Epithelial cell of proximal tubule (primary cell): ENCODE measurements around the gene ADAT3. TPM values are rescaled to one million over a fixed set of nuclear protein-coding genes. Genes with fewer than 3 reads are reported as not detected.

Experiments used
- DNase-seq: peaks from one replicate; pipeline ENCODE4 v3.0.0-alpha.2; 2011; ENCODE audit warnings: low read depth
- H3K4me3 ChIP-seq: 2 replicates; pipeline ENCODE4 v1.5.1; 2011; ENCODE audit warnings: low read depth, mild to moderate bottlenecking, low read length
- total RNA-seq: library from RNA; depleted of rRNA; stranded (reverse); fragments of >200 nt; gene quantifications from 2 replicates; pipeline ENCODE4 v1.2.3, GENCODE V29; 2015
- TF ChIP-seq, protein P1 (sequence below): conservative IDR thresholded peaks from 2 replicates; pipeline ENCODE4 v1.5.1; 2012; ENCODE audit warnings: low read depth, mild to moderate bottlenecking, low read length

ADAT3 gene
- 10.3 and 12.6 TPM in 2 replicates for total RNA-seq

DNA sequence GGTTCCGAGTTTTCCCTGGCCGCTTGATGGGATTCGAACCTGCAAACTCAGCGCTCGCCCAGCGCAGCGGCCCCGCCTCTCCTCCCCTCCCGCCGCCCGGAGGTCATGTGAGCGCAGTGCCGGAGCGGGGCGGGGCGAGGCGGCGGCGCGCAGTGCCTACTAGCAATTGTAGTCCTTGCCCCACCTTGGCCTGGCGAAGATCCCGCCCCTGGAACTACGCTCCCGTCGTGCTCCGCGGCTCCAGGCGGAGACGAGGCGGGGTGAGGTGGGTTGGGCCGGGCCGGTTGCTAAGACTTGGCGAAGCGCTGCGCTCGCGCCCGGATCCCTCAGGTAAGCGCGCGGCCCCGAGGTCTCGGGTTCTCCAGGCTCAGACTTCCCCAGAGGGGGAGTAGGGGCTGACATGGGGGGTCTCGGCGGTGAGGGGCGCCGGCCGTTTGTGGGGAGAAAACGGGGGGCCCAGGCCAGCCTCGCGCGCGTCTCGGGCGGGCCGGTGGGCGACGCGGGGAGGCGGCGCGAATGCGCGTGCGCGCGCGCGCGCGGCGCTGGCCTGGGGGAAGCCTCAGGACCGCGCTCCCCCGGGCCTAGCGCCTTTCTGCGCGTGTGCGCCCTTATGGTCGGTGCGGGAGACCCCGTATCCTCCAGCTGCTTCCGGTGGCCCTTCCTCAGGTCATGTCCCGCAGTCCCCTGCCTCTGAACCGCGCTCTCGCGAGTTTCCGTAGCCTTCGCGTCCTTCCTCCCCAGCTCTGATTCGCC, at the start of gene ADAT3, which contains the start of gene SCAMP4:
Gene ADAT3 (plus strand): TSS at position 290 of the 753 bp plus-strand sequence. CDS start 6,649 bp downstream, outside the sequence.
Gene SCAMP4 (plus strand): TSS at position 290 of the 753 bp plus-strand sequence. CDS start 9,621 bp downstream, outside the sequence.
- peak; percentile 74 for DNase-seq
- peak within 1 kb of the TSS; percentile 72 for H3K4me3 ChIP-seq
- TF ChIP-seq, protein P1, sequence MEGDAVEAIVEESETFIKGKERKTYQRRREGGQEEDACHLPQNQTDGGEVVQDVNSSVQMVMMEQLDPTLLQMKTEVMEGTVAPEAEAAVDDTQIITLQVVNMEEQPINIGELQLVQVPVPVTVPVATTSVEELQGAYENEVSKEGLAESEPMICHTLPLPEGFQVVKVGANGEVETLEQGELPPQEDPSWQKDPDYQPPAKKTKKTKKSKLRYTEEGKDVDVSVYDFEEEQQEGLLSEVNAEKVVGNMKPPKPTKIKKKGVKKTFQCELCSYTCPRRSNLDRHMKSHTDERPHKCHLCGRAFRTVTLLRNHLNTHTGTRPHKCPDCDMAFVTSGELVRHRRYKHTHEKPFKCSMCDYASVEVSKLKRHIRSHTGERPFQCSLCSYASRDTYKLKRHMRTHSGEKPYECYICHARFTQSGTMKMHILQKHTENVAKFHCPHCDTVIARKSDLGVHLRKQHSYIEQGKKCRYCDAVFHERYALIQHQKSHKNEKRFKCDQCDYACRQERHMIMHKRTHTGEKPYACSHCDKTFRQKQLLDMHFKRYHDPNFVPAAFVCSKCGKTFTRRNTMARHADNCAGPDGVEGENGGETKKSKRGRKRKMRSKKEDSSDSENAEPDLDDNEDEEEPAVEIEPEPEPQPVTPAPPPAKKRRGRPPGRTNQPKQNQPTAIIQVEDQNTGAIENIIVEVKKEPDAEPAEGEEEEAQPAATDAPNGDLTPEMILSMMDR, result no peak

DNA sequence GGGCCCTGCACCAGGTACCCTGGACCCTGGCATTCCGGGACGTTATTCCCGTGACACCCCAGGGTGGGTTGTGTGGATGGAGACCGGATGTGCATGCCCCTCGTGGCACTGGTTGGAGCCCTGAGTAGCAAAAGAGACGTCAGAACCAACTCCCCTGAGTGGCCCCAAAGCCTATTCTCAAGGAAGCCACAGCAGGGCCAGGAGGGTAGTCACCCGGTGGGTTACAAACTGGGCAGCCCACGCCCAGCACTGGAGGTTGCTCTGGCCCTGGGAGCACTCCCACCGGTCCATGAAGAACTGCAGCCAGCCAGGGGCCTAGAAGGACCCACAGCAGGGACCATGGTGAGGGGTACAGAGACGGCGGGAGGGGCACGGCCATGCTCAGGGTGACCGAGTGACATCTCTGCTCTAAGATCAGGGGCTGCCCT, 49.4 kb upstream of the ADAT3 start:
- H3K4me3 ChIP-seq, result no peak overlapping the region
- no peak for DNase-seq
- TF ChIP-seq, protein P1, result no peak

DNA sequence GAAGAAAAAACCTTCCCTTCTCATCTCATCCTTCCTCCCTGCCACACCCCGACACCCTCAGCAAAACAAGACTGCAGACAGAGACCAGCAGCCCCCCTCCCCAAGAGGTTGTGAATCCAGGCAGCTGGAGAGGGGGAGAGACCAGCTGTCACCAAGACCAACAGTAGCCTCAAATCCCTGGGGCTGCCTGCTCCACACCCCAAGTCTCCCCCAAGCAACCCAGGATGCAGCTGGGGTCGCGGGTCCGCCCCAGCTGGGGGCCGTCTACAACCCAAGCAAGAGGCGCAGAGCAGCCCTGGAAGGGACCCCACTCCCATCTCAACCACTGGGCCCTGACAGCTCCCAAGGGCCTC, 48.9 kb upstream of the ADAT3 start:
- H3K4me3 ChIP-seq, result peak overlapping the region; percentile 21

DNA sequence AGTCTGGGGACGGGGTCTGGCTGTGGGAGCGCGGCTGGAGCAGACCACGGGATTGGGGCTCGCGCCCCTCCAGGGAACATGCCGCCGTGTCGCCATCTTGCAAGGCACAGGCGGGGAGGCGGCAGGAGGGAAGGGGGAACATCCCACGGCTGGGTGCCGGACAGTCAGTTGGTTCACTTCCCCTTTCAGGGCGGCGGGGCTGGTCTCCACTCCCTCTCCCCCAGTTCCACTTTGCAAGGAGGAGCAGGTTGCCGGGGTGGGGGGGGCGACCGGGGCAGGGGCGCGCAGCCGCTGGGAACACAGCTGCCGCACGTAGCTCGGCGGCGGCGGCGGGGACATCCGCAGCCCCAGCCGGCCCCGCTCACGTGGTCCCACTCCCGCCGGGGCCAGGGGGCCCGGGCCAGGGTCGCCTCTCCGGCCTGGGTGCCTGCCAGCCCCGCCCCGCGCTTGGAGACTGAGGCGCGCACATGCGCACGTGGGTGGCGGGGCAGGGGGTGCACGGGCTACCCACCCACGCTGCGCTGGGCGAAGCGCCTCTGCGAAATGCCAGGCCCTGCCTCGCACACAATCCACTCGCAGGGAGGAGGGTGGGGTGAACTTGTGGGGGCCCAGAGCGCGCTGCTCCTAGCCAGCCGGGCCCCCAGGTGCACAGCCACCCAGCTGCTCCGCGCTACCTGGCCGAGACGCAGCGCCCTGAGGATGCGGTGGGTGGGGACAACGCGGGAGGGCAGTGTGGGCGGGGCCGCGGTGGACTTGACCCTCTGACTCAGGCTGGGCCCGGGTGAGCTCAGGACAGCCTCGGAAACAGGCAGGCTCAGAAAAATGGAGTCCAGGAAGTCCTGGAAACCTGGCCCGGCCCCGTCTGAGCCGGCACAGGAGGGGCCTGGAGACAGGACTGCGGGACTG, 48.2 kb upstream of the ADAT3 start:
- no peak for DNase-seq
- TF ChIP-seq, protein P1, result no peak
- peak overlapping the region; percentile 52 for H3K4me3 ChIP-seq

More for the DNA sequence above, 48.9 kb upstream of the ADAT3 start:
- TF ChIP-seq, protein P1, result no peak
- DNase-seq, result no peak

DNA sequence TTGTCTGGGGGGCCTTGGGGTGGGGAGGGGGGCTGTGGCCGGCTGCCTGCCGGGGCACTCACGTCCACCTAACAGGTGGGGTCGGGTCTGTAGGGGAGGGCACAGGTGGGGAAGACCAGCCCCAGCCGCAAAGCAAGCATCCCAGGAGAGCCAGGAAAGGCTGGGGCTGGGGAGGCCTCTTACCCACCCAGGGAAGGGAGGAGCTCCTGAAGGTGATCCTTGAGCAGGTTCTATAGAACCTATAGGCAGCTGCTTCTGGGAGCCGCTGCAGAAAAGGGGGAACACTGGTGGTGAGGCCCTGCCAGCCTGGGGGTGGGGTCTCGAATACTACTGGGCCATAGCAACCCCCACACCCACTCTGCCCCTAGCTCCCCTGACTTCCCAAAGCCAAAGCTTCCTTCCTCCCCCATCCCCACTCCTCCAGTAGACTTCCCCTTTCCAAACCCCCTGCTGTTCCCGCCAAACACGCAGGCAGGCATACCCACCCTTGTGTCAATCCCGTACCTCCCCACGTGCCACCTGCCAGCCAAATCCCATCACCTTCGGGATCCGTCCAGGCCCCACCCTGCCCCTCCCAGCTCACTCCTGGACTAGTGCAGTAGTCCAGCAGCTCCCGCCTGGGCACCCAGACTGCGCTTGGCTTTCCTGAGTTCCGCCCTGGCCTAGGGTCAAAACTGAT, 47.4 kb upstream of the ADAT3 start:
- no peak for DNase-seq
- TF ChIP-seq, protein P1, result no peak
- H3K4me3 ChIP-seq, result peak overlapping the region; percentile 52

DNA sequence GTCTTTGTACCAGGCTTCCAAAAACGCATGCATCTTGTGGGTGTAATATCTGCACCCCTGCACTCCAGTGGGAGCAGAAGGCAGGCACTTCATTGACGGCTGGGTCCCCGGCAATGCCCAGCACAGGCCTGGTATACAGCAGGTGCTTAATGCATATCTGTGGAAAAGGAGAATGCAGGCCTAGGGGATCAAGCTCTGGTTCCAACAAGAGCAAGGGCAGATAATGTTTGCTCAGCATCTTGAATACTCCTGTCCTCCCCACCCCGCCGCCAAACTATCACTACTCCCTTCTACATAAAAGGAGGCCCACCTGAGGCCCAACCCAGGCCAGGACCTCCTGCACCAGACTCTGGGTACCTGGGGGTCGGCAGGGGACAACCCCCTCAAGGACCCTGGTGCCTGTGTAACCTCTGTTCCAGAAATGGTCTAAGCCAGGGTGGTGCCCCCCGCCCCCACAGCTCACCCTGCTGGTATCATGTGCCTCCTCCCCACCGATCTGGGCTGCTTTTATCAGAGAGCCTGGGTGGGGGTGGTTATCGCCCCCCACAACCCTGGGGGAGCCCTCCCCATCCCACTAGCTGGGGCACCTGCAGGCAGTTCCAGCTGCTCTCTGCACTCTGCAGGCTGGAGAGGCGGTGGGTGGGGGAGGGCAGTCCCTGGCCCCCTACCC, 46.7 kb upstream of the ADAT3 start:
- no peak overlapping the region for H3K4me3 ChIP-seq
- TF ChIP-seq, protein P1, result no peak
- no peak for DNase-seq
